Measurements from ENCODE around the gene UBE2H. TPM values are rescaled to one million over a fixed set of nuclear protein-coding genes. Genes with fewer than 3 reads are reported as not detected.

The UBE2H gene
- total RNA-seq, 1 donor from 2014 or later, result 127 TPM

DNA sequence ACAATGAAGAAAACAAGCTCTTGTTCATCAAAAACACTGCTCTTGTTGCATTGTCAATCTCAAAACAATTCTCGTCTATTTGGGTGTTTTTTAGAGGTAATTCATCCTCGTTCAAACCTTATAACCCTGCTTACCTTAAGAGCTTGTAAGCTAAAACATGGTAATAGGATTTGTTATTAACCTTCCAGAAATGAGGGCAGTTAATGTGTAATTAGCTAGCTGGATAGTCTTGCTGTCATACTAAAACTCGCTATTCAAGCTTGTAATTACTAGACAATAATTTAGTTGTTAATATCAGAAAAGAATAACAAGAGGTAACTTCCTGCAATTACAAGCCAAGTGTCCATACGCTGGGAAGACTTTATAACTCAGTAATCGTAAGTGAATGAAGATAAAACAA is 101.6 kb downstream of the UBE2H start:
- H3K4me3 ChIP-seq (ENCODE audit: low read depth, low read length), result no peak overlapping the region
- TF ChIP-seq, protein P1, sequence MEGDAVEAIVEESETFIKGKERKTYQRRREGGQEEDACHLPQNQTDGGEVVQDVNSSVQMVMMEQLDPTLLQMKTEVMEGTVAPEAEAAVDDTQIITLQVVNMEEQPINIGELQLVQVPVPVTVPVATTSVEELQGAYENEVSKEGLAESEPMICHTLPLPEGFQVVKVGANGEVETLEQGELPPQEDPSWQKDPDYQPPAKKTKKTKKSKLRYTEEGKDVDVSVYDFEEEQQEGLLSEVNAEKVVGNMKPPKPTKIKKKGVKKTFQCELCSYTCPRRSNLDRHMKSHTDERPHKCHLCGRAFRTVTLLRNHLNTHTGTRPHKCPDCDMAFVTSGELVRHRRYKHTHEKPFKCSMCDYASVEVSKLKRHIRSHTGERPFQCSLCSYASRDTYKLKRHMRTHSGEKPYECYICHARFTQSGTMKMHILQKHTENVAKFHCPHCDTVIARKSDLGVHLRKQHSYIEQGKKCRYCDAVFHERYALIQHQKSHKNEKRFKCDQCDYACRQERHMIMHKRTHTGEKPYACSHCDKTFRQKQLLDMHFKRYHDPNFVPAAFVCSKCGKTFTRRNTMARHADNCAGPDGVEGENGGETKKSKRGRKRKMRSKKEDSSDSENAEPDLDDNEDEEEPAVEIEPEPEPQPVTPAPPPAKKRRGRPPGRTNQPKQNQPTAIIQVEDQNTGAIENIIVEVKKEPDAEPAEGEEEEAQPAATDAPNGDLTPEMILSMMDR (IDR thresholded peaks at IDR 0.05; ENCODE audit: insufficient read depth, low read length, poor library complexity, severe bottlenecking), result no peak
- DNase-seq (ENCODE audit: low read depth), result no peak
- H3K36me3 ChIP-seq (ENCODE audit: control insufficient read depth, insufficient read depth, low read length), result no peaks in the 10 kb centered on the region
- H3K27me3 ChIP-seq (ENCODE audit: control insufficient read depth, insufficient read depth, low read length), result no peaks in the 10 kb centered on the region

DNA sequence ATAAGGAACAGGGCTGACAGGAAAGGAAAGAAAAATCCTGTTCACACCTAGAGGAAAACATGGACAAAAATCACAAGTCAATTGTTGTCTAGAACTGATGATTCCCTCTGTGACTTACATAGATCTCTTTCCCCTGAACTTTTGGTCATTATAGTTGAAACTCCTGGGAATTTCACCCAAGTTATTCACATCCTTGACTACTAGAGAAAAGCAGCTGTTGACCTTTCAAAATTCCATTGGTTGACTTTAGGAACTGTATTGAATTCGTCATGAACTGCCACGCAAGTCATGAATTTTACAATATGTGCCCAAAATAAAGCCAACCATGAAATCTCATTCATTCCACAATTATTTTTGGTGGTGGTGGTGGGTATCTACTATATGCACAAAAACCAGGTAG is 104.3 kb downstream of the UBE2H start:
- no peaks in the 10 kb centered on the region for H3K36me3 ChIP-seq (ENCODE audit: control insufficient read depth, insufficient read depth, low read length)
- H3K4me3 ChIP-seq (ENCODE audit: low read depth, low read length), result no peak overlapping the region
- DNase-seq (ENCODE audit: low read depth), result no peak
- TF ChIP-seq, protein P1 (IDR thresholded peaks at IDR 0.05; ENCODE audit: insufficient read depth, low read length, poor library complexity, severe bottlenecking), result no peak
- no peaks in the 10 kb centered on the region for H3K27me3 ChIP-seq (ENCODE audit: control insufficient read depth, insufficient read depth, low read length)

- H3K27me3 ChIP-seq (ENCODE audit: control insufficient read depth, insufficient read depth, low read length), result no peaks in the 10 kb centered on the region
- no peaks in the 10 kb centered on the region for H3K36me3 ChIP-seq (ENCODE audit: control insufficient read depth, insufficient read depth, low read length)
- no peak overlapping the region for H3K4me3 ChIP-seq (ENCODE audit: low read depth, low read length)
- peak; percentile 81 for DNase-seq (ENCODE audit: low read depth)
- TF ChIP-seq, protein P1 (IDR thresholded peaks at IDR 0.05; ENCODE audit: insufficient read depth, low read length, poor library complexity, severe bottlenecking), result no peak
Observed at GRCh38 chr7:129845972-129846327, 106.8 kb downstream of the UBE2H start.

DNA sequence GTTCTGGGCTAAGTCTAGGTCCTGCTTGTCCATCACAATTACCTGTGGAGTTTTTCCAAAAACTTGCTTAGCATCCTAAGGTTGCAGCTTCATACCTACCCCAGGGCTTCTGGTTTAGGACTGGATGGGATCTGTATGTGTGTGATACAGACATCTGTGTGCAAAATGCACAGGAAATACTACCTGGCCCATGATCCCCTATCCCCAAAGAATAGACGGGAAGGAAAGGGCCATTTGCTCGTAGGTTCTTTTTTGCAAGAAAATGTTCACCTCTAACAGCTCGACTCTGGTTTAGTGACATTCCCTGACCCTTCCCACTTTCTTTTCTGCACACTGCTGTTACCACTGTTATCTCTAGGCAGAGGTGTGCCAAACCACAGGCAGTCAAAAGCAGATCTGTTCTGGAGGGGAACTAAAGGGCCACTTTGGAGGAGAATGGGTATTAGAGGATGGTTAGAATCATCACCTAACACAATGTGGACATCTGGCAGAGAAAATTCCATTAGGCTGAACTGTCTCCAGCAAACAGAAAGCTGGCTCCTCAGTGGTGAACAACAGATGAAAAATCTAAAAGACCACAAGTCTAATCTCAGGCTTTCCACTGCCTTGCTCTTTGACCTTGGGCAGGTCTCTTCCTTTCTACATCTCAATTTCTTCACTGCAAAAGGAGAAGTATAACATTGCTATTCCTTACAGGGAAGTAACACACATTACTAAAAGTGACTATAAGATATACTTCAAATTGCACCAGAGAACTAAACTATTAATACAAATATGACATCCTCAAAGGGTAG is 107.4 kb downstream of the UBE2H start:
- TF ChIP-seq, protein P1 (IDR thresholded peaks at IDR 0.05; ENCODE audit: insufficient read depth, low read length, poor library complexity, severe bottlenecking), result no peak
- no peak overlapping the region for H3K4me3 ChIP-seq (ENCODE audit: low read depth, low read length)
- no peak for DNase-seq (ENCODE audit: low read depth)
- no peaks in the 10 kb centered on the region for H3K27me3 ChIP-seq (ENCODE audit: control insufficient read depth, insufficient read depth, low read length)
- H3K36me3 ChIP-seq (ENCODE audit: control insufficient read depth, insufficient read depth, low read length), result no peaks in the 10 kb centered on the region

GRCh38 chr7:129843978-129844840 is 108.6 kb downstream of the UBE2H start:
- no peak for DNase-seq (ENCODE audit: low read depth)
- TF ChIP-seq, protein P1 (IDR thresholded peaks at IDR 0.05; ENCODE audit: insufficient read depth, low read length, poor library complexity, severe bottlenecking), result no peak
- Histone ChIP-seq H3K27me3 (ENCODE audit: control insufficient read depth, insufficient read depth, low read length) (no peaks in the 10 kb centered on the region), H3K4me3 (ENCODE audit: low read depth, low read length) (no peak overlapping the region), H3K36me3 (ENCODE audit: control insufficient read depth, insufficient read depth, low read length) (no peaks in the 10 kb centered on the region)

Measured in kidney epithelial cell (primary cell).